CD4-positive, alpha-beta T cell treated with Interferon gamma for 1 hour (primary cell): Measurements from ENCODE around the gene SYCE1L.
"Not testable (repeated sequence)": the region's sequence is repeated elsewhere in the genome, so short reads cannot be mapped to it uniquely, and the experiment has no call there.

Source experiments
- DNase-seq: peaks from one replicate; pipeline ENCODE4 v3.0.0-alpha.2; 2020

SYCE1L gene

DNA sequence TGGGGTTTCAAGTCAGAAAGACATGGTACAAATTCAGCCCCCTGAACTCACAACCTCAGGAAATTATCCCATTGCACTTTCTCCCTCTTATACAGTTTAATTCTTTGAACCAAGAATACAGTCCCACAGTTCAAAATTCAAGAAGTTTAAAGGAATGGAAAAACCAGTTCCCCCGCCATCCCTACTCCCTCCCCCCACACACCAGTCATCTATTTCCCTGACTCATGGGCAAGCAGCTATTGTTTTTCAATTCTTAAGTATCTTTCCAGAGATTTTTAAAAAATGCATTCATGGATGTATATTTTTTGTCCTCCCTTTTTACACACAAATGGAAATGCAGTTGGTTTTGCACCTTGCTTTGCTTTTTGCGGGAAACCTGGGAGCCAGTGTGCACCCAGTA, 7.3 kb downstream of the SYCE1L start:
- no peak for DNase-seq

DNA sequence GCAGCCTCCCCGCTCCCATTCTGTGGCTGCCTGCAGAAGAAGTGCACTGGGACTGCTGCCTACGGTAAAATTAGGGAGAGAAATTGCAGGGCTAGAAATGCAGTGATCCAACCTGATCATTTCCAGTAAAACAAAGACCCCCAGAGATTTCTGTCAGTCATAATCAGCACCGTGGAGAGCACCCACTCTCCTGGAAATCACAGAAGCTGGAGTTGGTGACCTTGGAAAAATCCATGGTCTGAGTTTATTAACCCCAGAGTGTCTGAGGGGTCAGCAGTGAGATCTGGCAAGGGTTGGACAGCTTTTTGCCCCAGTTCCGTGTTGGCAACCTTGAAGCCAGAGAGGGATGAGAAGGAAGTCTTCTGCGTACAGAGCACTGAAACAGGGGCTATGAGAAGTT, 7.8 kb downstream of the SYCE1L start:
- DNase-seq = no peak

DNA sequence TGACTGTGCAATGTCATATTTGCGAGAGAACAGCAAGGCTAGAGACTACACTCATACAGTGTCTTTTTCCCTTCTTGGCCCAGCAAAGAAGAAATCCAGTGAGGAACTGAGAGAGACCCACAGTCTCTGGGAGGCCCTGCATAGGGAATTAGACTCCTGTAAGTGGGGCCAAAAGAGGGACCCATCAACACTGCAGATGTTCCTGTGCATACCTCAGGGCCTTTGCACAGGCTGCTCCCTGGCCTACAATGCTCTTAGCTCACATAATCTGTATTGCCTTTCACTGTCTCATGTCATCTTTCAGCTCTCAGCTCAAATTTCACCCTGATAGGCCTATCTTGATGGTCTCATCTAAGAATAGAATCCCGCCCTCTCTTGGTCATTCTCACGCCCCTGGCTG, 9.2 kb downstream of the SYCE1L start:
- no peak for DNase-seq

- DNase-seq = peak; percentile 77
Observed at GRCh38 chr16:77211880-77212740, 12.9 kb downstream of the SYCE1L start.

DNA sequence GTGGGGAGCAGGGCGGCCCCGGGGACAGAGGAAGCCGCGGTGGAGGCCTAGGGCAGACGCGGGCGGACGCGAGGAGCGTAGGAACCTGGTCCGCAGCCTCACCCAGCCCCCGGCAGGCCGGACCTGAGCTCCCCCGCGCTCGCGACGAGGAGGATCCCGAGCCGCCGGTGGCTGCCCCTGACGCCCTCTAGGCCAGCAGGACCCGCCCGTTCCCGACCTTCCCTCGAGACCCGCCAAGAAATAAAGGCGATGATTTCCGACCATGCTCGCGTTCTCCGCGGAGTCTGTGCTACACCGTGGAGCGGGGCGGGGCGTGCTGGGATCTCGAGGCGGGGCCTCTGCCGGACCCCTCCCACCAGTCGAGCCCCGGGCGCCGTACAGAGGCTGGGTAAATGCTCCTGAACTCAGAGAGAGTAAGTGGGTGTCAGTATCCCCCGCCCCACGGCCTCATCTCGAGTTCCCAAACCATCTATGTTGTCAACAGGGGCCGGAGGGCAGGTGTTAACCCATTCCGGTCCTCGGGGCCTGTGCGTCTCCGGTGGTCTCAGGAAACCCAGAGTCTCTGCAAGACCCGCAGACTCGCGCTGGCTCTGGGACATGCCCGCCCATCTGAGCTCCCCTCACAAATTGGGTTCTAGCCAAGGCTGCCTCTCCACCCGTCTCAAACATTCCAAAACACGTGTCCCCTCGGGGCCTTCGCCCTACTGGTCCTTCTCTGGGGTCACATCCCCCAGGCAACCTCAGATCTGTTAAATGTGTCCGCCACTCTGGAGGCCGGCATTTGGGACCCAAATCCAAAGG, 13.7 kb downstream of the SYCE1L start:
- peak; percentile 68 for DNase-seq

- DNase-seq = no peak
Observed at GRCh38 chr16:77213542-77214106, 14.4 kb downstream of the SYCE1L start.

- DNase-seq = no peak
Observed at GRCh38 chr16:77214411-77215138, 15.4 kb downstream of the SYCE1L start.

DNA sequence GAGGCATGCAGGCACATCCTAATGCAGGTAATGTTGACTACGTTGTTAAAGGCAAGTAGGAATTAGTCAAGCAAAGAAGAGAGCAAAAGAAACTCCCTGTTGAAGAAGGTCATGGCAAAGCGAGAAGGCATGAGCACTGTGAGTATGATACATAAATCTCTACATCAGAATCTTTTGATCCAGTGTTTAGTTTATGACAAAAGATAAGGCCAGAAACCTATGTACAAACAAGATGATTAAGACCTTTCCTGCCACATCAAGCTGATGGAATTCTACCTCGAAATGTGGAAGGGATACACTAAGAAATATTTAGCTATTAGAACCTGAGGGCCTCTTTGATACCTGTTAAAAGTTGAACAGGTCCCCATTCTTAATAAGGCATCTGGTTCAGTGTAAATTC, 20.2 kb downstream of the SYCE1L start:
- no peak for DNase-seq

- DNase-seq = no peak
Observed at GRCh38 chr16:77220427-77220826, 21.2 kb downstream of the SYCE1L start.

- DNase-seq = no peak
Observed at GRCh38 chr16:77221482-77221881, 22.3 kb downstream of the SYCE1L start.

DNA sequence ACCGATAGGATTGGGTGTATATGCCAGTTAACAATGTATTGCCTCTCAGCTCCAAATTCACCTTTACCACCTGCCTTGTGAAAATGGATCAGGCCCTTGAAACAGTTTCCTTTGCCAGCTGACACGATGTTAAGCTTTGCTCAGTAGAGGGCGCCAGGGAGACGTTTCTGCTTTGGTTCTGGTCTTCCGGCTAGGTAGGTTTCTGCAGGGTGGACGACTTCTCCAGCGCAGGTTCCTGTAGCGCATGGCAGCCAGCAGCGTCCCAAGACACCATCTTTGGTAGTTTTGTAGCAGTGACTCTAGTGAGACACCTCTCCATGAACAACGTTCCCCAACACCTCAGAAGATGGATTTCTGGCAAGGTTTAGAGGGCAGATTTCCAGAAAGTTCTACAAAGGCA, 24.0 kb downstream of the SYCE1L start:
- no peak for DNase-seq

DNA sequence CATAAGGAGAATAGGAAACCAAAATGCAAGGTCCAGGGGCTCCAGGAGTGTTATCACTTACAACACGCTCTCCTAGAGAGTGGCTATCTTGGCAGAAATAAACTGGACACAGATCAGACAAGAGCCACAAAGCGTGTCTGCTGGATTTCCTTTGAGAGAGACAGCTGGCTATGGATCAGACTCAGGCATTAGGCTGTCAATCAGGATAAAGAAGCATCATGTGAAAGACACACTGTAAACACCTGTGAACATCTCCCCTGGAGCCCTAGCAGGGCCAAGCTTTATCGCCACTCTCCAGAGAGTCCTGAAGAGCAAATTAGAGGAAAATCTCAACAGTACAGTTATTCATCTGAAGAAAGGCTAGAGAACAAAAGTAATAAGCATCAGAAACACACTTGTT, 26.0 kb downstream of the SYCE1L start:
- no peak for DNase-seq

DNA sequence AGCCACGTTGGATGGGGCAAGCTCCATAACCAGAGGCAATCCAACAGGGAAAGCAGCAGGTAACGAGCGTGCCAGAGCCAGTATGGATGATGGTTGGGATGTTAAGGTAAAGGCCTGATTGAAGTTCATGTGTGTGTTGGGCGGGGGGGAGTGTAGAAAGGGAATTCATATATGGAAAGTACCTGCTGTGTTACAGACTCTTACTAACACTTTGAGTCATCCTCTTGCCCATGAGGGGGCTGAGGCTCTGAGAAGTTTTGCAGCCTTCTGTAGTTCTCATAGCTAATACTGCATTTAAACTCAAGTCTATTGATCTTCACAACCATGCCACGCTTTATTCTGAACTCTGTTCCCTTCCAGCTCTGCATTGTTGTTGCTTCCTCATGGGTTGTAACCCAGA, 28.5 kb downstream of the SYCE1L start:
- no peak for DNase-seq

DNA sequence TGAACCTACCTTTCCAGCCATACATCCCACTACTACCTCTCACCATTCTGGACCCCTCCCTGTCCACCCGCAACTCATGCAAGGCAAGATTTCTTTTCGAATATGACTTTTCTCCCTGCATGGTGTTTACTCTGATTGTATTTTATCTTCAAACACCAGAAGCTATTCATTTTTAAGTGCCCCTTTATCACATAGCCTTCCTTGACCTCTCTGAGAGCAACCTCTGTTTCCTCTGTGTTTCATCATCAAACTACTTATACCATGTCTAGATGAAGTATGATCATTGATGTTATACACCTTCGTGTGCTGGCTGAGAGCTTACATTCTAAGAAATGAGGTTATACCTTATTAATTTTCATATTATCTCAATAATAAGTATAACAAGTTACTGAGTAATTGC, 31.8 kb downstream of the SYCE1L start:
- no peak for DNase-seq

DNA sequence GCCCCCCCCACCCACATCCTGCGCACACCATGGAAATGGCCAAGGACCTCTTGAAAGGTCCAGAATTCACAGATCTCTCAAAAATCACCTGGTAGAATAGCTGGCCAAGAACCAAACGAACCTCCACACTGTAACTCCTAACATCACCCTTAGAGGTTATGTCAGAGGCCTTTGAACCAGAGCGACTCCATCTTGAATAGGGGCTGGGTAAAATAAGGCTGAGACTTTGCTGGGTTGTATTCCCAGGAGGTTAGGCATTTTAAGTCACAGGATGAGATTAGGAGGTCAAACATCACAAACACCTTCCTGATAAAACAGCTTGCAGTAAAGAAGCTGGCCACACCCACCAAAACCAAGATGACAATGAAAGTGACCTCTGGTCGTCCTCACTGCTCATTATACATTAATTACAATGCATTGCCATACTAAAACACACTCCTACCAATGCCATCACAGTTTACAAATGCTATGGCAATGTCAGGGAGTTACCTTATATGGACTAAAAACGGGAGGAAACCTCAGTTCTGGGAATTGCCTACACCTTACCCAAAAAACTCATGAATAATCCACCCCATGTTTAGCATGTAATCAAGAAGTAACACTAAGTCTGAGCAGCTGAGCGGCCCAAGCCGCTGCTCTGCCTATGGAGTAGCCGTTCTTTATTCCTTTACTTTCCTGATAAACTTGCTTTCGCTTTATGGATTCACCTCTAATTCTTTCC, 34.8 kb downstream of the SYCE1L start:
- DNase-seq = no peak

- no peak for DNase-seq
Observed at GRCh38 chr16:77234611-77235010, 35.4 kb downstream of the SYCE1L start.

DNA sequence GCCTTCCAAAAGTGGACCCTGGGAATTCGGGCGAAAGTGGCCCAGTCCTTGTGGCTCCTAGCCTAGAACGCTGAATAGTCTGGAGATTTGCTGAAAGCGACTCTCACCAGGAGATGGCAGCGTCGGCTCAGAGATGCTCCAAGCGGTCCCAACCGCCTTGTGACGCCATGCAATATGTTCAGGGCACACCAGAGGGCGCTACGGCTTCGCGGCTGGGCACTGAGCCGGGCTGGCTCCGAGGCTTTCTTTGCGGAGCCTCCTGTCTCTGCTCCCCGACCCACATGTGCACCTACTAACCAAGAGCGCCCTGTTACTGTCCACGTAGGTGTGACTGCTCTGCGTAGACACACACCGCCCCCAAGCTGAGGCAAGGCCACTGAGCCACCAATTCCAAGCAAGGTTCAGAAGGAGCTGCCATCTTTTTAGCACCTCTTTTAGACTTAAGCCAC, 36.9 kb downstream of the SYCE1L start:
- DNase-seq = peak; percentile 82

DNA sequence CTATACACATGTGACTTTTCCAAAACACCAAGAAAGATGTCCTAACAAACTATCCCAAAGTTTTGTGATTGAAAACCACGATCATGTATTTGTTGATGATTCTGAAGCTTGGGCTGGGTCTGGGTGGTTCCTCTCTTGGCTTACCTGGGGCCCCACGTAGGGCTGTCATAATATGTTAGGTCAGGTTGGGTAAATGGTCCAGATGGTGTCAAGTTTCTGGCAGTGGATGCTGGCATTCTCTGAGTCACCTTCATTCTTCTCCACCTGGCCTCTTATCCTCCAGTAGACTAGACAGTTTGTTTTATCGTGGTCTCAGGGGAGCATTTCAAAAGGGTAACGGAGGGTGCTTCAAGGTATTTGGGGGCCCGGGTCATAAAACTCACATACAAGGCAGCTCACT, 39.4 kb downstream of the SYCE1L start:
- DNase-seq = no peak

- DNase-seq = not testable (repeated sequence)
Observed at GRCh38 chr16:77242471-77242870, 43.3 kb downstream of the SYCE1L start.

DNA sequence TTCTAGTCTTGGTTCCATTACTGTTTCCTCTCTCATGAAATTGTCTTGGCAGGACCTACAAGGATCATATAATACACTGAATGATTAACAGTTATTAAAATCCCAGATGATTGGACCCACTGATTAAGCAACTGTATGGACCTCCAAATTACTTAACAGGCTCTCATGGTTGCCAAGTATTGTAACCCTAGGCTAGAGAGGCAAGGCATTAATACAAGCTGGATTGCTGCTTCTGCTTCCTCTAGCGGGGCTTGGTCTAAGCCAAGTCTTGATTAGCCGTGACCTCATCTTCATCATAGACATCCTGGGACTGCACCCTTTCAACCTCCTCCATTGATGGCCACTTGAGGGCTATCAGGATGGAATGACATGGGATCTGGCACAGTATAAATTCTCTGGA, 46.9 kb downstream of the SYCE1L start:
- DNase-seq = no peak

DNA sequence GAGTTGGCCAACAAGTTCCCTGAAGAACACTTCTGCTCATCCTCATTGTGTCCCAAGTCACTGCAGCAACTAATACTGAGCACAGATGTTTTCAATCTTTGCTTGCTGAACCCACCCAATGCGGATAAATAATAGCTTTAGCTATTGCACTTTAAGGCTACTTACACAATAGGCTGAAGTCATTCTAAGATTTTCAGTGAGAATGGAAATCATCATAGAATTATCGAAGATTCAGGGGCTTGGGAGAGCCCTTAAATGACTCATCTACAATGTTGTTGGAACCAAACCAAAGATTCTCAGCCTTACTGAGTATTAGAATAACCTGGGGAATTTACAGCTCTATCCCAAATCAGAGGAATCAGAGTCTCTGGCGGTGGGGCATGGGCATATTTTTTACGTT, 51.2 kb downstream of the SYCE1L start:
- no peak for DNase-seq
